ENCODE measurements around the gene POU2F1. TPM values are rescaled to one million over a fixed set of nuclear protein-coding genes. Genes with fewer than 3 reads are reported as not detected.

POU2F1 gene
- total RNA-seq, 1 experiment from 2014 or later: 24.5 TPM

GRCh38 chr1:167194182-167194581 is 26.5 kb upstream of the POU2F1 start:
- no peak overlapping the region for H2AFZ ChIP-seq (ENCODE audit: low read depth, low read length, poor library complexity, severe bottlenecking)
- H3K36me3 ChIP-seq (ENCODE audit: control insufficient read depth in 1 of 2, insufficient read depth in 2 of 2, low read length in 2 of 2): no peaks in the 10 kb centered on the region
- DNase-seq (ENCODE audit: low read depth, low spot score) (no peak), ATAC-seq (no peak)
- peaks cover 0 to 6% of the 10 kb centered on the region in 2 experiments; a peak in 2 of 4 replicates for H3K4me1 ChIP-seq (ENCODE audit: control insufficient read depth in 1 of 2, insufficient read depth in 2 of 2, low read length in 2 of 2)
- no peaks in the 10 kb centered on the region for H3K27me3 ChIP-seq (ENCODE audit: insufficient read depth, low read length)
- intact Hi-C loops (cut with micrococcal nuclease): no loop called here
- H4K20me1 ChIP-seq (ENCODE audit: insufficient read depth): no peaks in the 10 kb centered on the region
- TF ChIP-seq SIN3A (IDR thresholded peaks at IDR 0.05; ENCODE audit: low read depth) (no peak), SRF (IDR thresholded peaks at IDR 0.05; ENCODE audit: low read depth) (no peak), ATF3 (IDR thresholded peaks at IDR 0.05) (no peak), JUND (IDR thresholded peaks at IDR 0.05) (no peak), ELF1 (IDR thresholded peaks at IDR 0.05; ENCODE audit: borderline replicate concordance, low read depth) (no peak), ZNF274 (IDR thresholded peaks at IDR 0.05; ENCODE audit: low read depth, low read length) (no peak), POLR2A (IDR thresholded peaks at IDR 0.05; ENCODE audit: borderline replicate concordance, extremely low read depth, insufficient read depth, insufficient read length) (no peak), SP1 (IDR thresholded peaks at IDR 0.05; ENCODE audit: low read depth) (no peak), MAX (IDR thresholded peaks at IDR 0.05) (no peak), EZH2 (IDR thresholded peaks at IDR 0.05) (no peak), YY1 (IDR thresholded peaks at IDR 0.05; ENCODE audit: extremely low read depth, insufficient replicate concordance, low read depth, low read length) (no peak), CEBPB (IDR thresholded peaks at IDR 0.05; ENCODE audit: low read depth) (no peak)
- H3K9me2 ChIP-seq (ENCODE audit: insufficient read depth): no peaks in the 10 kb centered on the region
- H3K9ac ChIP-seq (ENCODE audit: low read length): no peak overlapping the region
- no peak overlapping the region for H3K27ac ChIP-seq (ENCODE audit: low read depth, low read length)
- no peaks in the 10 kb centered on the region for H3K9me3 ChIP-seq (ENCODE audit: control insufficient read depth in 1 of 2, insufficient read depth in 1 of 2, low read depth in 1 of 2, low read length in 2 of 2)
- ChIA-PET RAD21 (ENCODE audit: low non-redundant PET in 1 of 2, low total read pairs in 2 of 2, uncharacterized antibody in 2 of 2, unreplicated experiment in 2 of 2) (no interaction called here), POLR2A (no interaction called here), CTCF (interaction anchor here (1.2 kb wide), 1 partner anchor 26 kb away, joined by 4 read pairs; the partner anchor contains the start of gene POU2F1)
- H3K4me3 ChIP-seq (replicated peaks in 1 of 2; ENCODE audit: low read depth in 1 of 2, low read length in 2 of 2): no peak overlapping the region
- no peak overlapping the region for H3K4me2 ChIP-seq (ENCODE audit: low read length)
- H3K79me2 ChIP-seq (ENCODE audit: insufficient read depth, low read length): no peaks in the 10 kb centered on the region
- no TSS peak for BruUV-seq (replicated peaks)

- Histone ChIP-seq H3K9ac (ENCODE audit: low read length) (no peak overlapping the region), H3K4me3 (replicated peaks in 1 of 2; ENCODE audit: low read depth in 1 of 2, low read length in 2 of 2) (no peak overlapping the region), H3K79me2 (ENCODE audit: insufficient read depth, low read length) (no peaks in the 10 kb centered on the region), H3K9me3 (ENCODE audit: control insufficient read depth in 1 of 2, insufficient read depth in 1 of 2, low read depth in 1 of 2, low read length in 2 of 2) (no peaks in the 10 kb centered on the region), H3K27ac (ENCODE audit: low read depth, low read length) (no peak overlapping the region), H3K36me3 (ENCODE audit: control insufficient read depth in 1 of 2, insufficient read depth in 2 of 2, low read length in 2 of 2) (no peaks in the 10 kb centered on the region), H2AFZ (ENCODE audit: low read depth, low read length, poor library complexity, severe bottlenecking) (no peak overlapping the region), H3K4me1 (ENCODE audit: control insufficient read depth in 1 of 2, insufficient read depth in 2 of 2, low read length in 2 of 2) (peaks cover 0 to 6% of the 10 kb centered on the region in 2 experiments; a peak in 2 of 4 replicates), H3K27me3 (ENCODE audit: insufficient read depth, low read length) (no peaks in the 10 kb centered on the region), H4K20me1 (ENCODE audit: insufficient read depth) (no peaks in the 10 kb centered on the region), H3K4me2 (ENCODE audit: low read length) (no peak overlapping the region), H3K9me2 (ENCODE audit: insufficient read depth) (no peaks in the 10 kb centered on the region)
- ATAC-seq (no peak), DNase-seq (ENCODE audit: low read depth, low spot score) (no peak)
- RAD21 ChIA-PET (ENCODE audit: low non-redundant PET in 1 of 2, low total read pairs in 2 of 2, uncharacterized antibody in 2 of 2, unreplicated experiment in 2 of 2): no interaction called here
- CTCF ChIA-PET: no interaction called here
- POLR2A ChIA-PET: no interaction called here
- intact Hi-C loops (cut with micrococcal nuclease): no loop called here
- no peak for TF ChIP-seq EZH2phosphoT487 (IDR thresholded peaks at IDR 0.05; ENCODE audit: borderline replicate concordance)
- TF ChIP-seq TCF7L2 (IDR thresholded peaks at IDR 0.05; ENCODE audit: borderline replicate concordance, extremely low read depth, insufficient read depth, insufficient read length): no peak
- TF ChIP-seq MAX (IDR thresholded peaks at IDR 0.05): no peak
- TF ChIP-seq FOSL1 (IDR thresholded peaks at IDR 0.05; ENCODE audit: low read depth): no peak
- no peak for TF ChIP-seq YY1 (IDR thresholded peaks at IDR 0.05; ENCODE audit: extremely low read depth, insufficient replicate concordance, low read depth, low read length)
- no peak for TF ChIP-seq SP1 (IDR thresholded peaks at IDR 0.05; ENCODE audit: low read depth)
- TF ChIP-seq ZNF274 (IDR thresholded peaks at IDR 0.05; ENCODE audit: low read depth, low read length): no peak
- no peak for TF ChIP-seq POLR2A (IDR thresholded peaks at IDR 0.05; ENCODE audit: borderline replicate concordance, extremely low read depth, insufficient read depth, insufficient read length)
- TF ChIP-seq ZBTB33 (IDR thresholded peaks at IDR 0.05; ENCODE audit: extremely low read depth, insufficient replicate concordance, low read length): no peak
- TF ChIP-seq ZFX (IDR thresholded peaks at IDR 0.05): no peak
- no TSS peak for BruUV-seq (replicated peaks)
Observed at GRCh38 chr1:167196166-167196565, 24.5 kb upstream of the POU2F1 start.

Data from HCT116 (cell line).